Urinary bladder (tissue), 4 donors: ENCODE data around the gene RBM33. TPM values are rescaled to one million over a fixed set of nuclear protein-coding genes. Genes with fewer than 3 reads are reported as not detected.
"Not testable (repeated sequence)": the region's sequence is repeated elsewhere in the genome, so short reads cannot be mapped to it uniquely, and the experiment has no call there.

ENCODE experiments used
- DNase-seq: peaks from one replicate; pipeline ENCODE4 v3.0.0-alpha.2; 2015; ENCODE audit errors: extremely low spot score
- H3K27ac ChIP-seq: one replicate; pipeline ENCODE4 v1.5.1; 2013; ENCODE audit warnings: low read depth, mild to moderate bottlenecking, moderate library complexity
- H3K36me3 ChIP-seq: one replicate; pipeline ENCODE4 v1.6.1; 2013; ENCODE audit warnings: mild to moderate bottlenecking, moderate library complexity; ENCODE audit not compliant: insufficient read depth
- H3K4me1 ChIP-seq: one replicate; pipeline ENCODE4 v1.6.1; 2013; ENCODE audit warnings: mild to moderate bottlenecking, moderate library complexity; ENCODE audit not compliant: insufficient read depth
- H3K4me3 ChIP-seq: one replicate; pipeline ENCODE4 v1.5.1; 2013; ENCODE audit warnings: low read depth, low read length
- WGBS: extraction: QIAGEN DNeasy Blood & Tissue Kit; methylation state at CpG from one replicate; pipeline ENCODE4 v1.1.7; 2013; 5-methylcytosine and 5-hydroxymethylcytosine counted together
- polyA plus RNA-seq: library from polyadenylated mRNA; stranded (reverse); fragments of 200-250 nt; gene quantifications from one replicate; pipeline ENCODE4 v1.2.3, GENCODE V29; 2013
- total RNA-seq: library from RNA; depleted of rRNA; stranded (reverse); fragments of >200 nt; gene quantifications from one replicate; pipeline ENCODE4 v1.2.3, GENCODE V29; 2014
- donor health status: healthy with polysubstance abuse.
- donor health status: healthy.

RBM33 gene
- total and polyA plus RNA-seq, 2 donors, result 15.6 to 49.2 TPM

DNA sequence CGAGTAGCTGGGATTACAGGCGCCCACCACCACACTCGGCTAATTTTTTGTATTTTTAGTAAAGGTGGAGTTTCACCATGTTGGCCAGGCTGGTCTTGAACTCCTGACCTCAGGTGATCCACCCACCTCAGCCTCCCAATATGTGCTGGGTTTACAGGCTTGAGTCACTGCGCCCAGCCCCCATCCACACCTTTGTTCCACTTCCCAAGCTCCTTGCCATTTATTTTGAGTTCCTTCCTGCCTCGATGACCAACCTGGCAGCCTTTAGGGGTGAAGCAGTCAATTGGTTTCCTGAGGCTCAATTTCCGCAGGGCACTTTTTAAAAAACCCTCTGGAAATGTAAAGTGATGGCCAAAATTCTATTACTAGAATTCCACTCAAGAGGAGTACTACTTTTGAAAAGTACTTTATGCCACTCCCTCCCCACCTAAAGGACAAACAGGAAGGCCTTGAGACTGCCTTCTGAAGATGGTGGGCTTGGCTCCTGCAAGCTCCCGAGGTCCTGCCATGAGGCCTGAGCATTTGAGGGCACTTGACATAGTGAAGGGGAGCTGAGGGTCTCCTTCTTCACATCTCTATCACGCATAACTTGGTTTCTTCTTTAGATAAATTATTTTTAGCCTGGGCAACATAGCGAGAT lies 32.5 kb upstream of the RBM33 start:
- 88% methylated on average over 9 of the region's 9 CpGs for WGBS
- no peaks in the 10 kb centered on the region for H3K36me3 ChIP-seq

DNA sequence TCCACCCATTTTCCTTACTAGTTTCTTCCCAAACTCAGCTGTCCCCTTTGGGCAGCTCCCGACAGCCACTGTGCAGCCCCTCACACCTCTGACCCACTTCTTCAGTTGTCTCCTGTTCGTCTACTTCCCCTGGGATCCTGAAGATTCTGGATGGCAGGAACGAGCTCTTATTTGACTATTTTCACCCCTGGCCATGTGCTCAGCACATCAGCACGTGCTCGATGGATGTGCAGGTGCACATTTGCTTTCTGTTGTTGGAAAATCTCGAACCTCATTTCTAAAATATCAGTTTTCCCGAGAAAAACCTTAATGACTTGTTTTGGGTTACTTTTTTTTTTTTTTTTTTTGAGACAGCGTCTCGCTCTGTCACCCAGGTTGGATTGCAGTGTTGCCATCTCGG lies 31.8 kb upstream of the RBM33 start:
- H3K36me3 ChIP-seq, result no peaks in the 10 kb centered on the region
- no peaks in the 10 kb centered on the region for H3K4me1 ChIP-seq
- DNase-seq, result no peak
- H3K27ac ChIP-seq, result no peak overlapping the region
- WGBS, result 74% methylated on average over 10 of the region's 10 CpGs
- H3K4me3 ChIP-seq, result no peak overlapping the region

More for the DNA sequence above, 32.5 kb upstream of the RBM33 start:
- Histone ChIP-seq H3K27ac (no peak overlapping the region), H3K4me3 (no peak overlapping the region), H3K4me1 (no peaks in the 10 kb centered on the region)
- no peak for DNase-seq

DNA sequence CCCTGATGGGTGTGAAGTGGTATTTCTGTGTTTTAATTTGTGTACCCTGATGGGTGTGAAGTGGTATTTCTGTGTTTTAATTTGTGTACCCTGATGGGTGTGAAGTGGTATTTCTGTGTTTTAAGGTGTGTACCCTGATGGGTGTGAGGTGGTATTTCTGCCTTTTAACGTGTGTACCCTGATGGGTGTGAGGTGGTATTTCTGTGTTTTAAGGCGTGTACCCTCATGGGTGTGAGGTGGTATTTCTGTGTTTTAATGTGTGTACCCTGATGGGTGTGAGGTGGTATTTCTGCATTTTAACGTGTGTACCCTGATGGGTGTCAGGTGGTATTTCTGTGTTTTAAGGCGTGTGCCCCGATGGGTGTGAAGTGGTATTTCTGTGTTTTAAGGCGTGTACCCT lies 29.4 kb upstream of the RBM33 start:
- H3K4me3 ChIP-seq, H3K27ac ChIP-seq, DNase-seq, H3K4me1 ChIP-seq, H3K36me3 ChIP-seq: not testable (repeated sequence)
- 98% methylated on average over 6 of the region's 6 CpGs for WGBS

DNA sequence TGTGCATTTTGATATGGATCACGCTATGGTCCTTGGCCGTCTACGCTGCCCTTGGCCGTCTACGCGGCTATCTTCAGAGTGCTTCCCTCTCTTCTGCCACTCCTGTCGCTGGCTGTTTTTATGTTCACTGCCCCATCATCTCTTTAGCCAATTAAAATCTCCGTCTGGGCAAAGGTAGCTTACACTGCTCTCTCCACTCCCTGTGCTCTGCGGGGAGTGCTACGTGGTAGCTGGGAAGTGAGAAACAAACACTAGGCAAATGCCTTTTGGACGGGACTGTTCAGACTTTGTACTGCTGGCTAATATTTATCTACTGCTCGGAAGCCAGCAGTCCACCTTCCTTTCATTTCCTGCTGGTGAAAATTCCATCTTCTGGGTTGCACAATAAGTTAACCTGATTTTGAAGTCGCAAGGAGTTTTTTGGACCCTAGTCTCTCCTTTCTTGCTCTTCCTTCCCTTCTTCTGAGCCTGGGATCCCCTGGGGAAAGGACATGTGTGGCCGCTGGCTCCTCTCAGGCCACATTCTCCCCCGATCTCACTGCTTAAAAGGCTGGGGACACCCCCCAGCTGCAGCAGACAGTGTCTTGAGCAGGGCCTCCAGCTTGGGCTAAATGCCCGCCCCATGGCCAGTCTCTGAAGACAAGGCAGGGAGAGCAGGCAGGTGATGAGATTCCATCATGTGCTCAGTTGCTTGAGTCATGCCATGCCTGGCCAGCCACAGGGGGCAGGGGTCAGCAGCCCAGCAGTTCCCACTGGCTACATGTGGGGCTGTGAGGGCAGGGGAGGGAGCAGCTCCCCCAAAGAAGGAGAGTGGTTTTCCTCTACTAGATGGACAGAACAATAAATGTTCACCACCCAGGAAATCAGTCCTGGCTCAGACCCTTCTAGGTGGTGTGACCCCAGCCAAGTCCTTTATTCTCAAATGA lies 25.5 kb upstream of the RBM33 start:
- DNase-seq, result no peak
- 70% methylated on average over 16 of the region's 16 CpGs for WGBS
- no peak overlapping the region for H3K27ac ChIP-seq
- no peak overlapping the region for H3K4me3 ChIP-seq
- no peaks in the 10 kb centered on the region for H3K4me1 ChIP-seq
- no peaks in the 10 kb centered on the region for H3K36me3 ChIP-seq

DNA sequence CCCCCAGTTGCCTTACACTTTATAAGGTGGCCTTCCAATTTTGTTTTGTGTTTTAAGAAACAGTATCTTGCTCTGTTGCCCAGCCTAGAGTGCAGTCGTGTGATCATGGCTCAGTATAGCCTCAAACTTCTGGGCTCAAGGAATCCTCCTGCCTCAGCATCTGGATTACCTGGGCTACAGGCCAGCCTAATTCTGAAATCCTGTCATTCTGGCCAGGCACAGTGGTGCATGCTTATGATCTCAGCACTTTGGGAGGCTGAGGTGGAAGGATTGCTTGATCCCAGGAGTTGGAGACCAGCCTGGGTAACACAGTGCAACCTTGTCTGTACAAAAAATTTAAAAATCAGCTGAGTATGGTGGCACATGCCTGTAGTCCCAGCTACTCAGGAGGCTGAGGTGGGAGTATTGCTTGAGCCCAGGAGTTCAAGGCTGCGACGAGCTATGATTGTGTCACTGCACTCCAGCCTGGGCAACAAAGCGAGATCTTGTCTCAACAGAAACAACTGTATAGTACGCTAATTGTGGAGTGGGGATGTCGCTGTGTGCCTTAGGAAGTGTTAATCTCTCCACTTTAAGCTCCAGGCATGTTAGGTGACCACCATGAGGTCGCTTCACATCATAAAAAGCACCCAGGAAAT lies 24.7 kb upstream of the RBM33 start:
- WGBS, result 80% methylated on average over 7 of the region's 7 CpGs
- Histone ChIP-seq H3K4me1 (no peaks in the 10 kb centered on the region), H3K36me3 (no peaks in the 10 kb centered on the region), H3K4me3 (no peak overlapping the region), H3K27ac (no peak overlapping the region)
- no peak for DNase-seq

DNA sequence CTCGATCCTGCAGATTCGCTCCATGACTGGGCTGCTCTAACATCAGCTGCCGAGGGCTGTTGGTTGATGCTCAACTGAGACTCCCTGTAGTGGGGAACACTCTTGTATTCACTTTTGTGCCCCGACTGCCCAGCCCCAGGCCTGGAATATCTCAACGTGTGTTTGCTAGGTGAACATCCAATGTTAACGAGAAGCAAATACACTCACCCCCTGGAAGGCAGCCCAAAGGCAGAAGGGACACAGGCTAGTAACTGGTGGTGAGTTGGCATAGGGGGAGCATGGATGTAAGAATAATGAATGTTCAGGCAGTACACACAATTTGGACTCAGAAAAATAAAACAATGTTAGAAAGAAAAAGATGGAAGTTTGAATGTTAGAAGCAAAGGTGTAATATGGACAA lies 24.0 kb upstream of the RBM33 start:
- 71% methylated on average over 6 of the region's 6 CpGs for WGBS
- DNase-seq, result no peak
- no peak overlapping the region for H3K4me3 ChIP-seq
- H3K27ac ChIP-seq, result no peak overlapping the region
- no peaks in the 10 kb centered on the region for H3K4me1 ChIP-seq
- H3K36me3 ChIP-seq, result no peaks in the 10 kb centered on the region

DNA sequence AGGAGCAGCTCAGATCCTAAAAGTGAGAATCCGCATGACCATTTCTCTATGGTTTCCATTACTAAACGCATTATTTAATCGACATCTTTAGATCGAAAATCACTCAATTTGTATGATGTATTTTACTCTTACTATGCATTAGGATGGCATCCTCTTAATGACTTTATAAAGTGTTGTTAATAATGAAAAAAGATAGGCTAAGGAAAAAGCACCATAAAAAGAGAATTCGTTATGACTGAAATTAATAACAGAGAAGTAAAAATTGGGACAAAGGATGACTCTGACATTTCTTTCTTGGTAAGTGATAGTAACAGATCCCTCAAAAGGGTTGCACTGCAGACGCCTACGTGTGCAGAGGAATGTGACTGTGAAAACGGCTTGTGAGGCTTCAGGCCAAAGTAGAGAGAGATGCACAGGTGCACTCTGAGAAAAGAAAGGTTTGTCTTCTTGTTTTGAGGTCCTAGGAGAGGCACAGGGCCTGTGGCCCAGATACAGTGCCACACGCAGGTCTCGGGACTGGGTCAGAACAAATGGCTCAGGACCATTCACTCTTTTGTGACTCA lies 23.0 kb upstream of the RBM33 start:
- 75% methylated on average over 10 of the region's 10 CpGs for WGBS
- DNase-seq, result no peak
- Histone ChIP-seq H3K36me3 (no peaks in the 10 kb centered on the region), H3K4me3 (no peak overlapping the region), H3K4me1 (no peaks in the 10 kb centered on the region), H3K27ac (no peak overlapping the region)

DNA sequence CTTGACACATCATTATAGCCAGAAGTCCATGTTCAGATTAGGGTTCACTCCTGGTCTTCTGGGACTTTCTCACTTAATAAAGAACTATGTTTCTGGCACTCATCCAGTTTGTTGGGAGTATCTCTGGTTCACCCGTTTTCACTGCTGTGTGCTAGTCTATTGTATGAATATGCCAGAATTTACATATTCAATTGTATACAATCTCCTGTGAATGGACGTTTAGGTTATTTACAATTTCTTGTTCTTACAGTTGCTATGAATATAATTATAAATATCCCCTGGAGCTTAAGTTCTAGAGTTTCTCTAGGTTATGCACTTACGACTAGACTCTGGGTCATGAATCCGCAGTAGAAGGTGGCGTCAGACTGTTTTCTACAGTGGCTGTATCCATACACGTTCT lies 20.0 kb upstream of the RBM33 start:
- no peak overlapping the region for H3K4me3 ChIP-seq
- no peaks in the 10 kb centered on the region for H3K4me1 ChIP-seq
- DNase-seq, result no peak
- H3K27ac ChIP-seq, result no peak overlapping the region
- WGBS, result 76% methylated on average over 6 of the region's 6 CpGs
- no peaks in the 10 kb centered on the region for H3K36me3 ChIP-seq

DNA sequence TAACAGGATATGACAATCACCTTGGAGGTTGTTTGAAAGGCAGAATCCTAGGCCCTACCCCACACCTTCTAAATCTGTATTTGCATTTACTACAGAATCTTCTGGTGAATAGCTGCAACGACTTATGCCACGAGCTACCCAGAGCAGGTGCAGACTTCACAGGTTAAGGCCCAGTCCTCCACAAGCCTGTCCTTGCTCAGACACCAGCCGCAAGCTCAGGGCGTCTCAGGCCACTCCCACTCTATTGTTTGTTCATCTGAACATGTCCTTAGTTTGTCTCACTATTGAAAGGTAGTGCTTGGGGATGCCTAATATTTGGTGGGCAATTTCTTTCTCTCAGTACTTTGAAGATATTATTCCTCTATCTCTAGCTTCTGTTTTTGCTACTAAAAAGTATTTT lies 18.9 kb upstream of the RBM33 start:
- WGBS, result 77% methylated on average over 4 of the region's 4 CpGs
- no peaks in the 10 kb centered on the region for H3K4me1 ChIP-seq

DNA sequence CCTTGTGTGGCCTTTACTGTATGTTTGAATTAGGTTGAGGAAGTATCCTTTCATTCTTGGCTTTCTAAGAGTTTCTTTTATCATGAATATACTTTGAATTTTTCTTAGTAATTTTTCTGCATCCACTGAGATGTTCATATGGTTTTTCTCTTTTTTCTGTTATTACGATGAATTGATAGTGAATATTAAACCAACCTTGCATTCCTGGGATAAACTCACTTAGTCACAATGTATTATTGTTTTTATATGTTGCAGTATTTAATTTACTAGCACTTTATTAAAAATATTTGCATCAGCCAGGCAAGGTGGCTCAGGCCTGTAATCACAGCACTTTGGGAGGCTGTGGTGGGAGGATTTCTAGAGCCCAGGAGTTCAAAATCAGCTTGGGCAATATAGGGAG lies 15.3 kb upstream of the RBM33 start:
- H3K4me1 ChIP-seq, result no peaks in the 10 kb centered on the region
- no peak for DNase-seq
- no peaks in the 10 kb centered on the region for H3K36me3 ChIP-seq
- H3K27ac ChIP-seq, result no peak overlapping the region
- WGBS, result 96% methylated on average over 1 of the region's 1 CpG
- H3K4me3 ChIP-seq, result no peak overlapping the region

More for the DNA sequence above, 18.9 kb upstream of the RBM33 start:
- no peak for DNase-seq
- no peaks in the 10 kb centered on the region for H3K36me3 ChIP-seq
- no peak overlapping the region for H3K4me3 ChIP-seq
- H3K27ac ChIP-seq, result no peak overlapping the region

DNA sequence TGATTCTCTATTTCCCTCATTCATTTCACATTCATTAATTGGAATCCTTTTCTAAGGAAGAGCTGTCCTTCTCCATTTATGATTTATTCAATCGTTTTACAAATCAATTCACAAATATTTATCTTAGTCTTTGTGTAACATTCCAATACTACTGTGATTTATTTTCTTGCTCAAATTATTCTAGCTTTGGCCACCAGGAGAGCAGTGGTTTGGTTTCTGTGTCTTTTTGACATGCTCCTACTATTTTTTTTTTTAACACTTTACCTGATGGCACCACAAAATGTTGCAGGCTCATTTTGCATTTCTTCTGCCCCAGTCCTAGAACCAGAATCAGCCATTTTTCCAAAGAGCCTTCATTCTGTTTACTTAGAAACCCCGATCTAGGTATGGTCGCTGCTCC lies 13.3 kb upstream of the RBM33 start:
- H3K4me3 ChIP-seq, result no peak overlapping the region
- H3K36me3 ChIP-seq, result no peaks in the 10 kb centered on the region
- H3K4me1 ChIP-seq, result no peaks in the 10 kb centered on the region
- WGBS, result 86% methylated on average over 3 of the region's 3 CpGs
- DNase-seq, result no peak
- no peak overlapping the region for H3K27ac ChIP-seq

DNA sequence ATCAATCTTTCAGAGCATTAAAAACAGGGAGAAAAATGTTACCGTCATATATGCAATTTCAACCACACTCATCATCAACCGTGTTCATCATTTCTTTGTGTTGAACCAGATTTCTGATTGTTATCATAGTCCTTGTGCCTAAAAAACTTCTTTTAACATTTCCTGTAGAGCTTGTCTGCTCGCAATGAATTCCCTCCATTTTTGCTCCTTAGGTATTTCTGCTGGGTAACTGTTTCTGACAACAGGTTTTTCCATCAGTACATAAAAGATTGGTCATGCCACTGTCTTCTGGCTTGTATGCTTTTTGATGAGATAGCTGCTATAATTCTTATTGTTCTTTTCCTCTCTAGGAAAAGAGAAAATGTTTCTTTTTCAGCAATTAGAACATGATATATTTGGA lies 8.6 kb upstream of the RBM33 start:
- 76% methylated on average over 3 of the region's 3 CpGs for WGBS

DNA sequence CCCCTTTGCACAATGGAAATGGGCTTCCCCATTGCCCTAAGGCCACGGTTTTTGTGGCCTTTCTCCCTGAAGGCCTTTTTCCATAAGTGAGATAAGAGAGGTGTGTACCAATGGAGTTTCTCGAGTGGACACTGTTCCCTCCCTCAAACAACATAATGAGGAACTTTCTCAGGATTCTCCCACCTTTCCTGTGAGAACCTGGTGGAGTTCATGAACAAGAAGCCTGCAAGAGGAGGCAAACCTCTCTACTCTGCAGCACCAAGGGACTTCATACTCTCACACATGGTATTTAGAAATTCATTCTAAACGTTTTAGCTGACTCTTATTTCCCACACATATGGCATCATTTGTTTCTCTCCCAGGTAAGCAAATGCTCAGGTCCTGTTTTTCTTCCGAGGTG lies 7.3 kb upstream of the RBM33 start:
- 80% methylated on average over 4 of the region's 4 CpGs for WGBS
- no peaks in the 10 kb centered on the region for H3K36me3 ChIP-seq
- no peaks in the 10 kb centered on the region for H3K4me1 ChIP-seq
- H3K27ac ChIP-seq, result no peak overlapping the region
- H3K4me3 ChIP-seq, result no peak overlapping the region
- DNase-seq, result no peak

More for the DNA sequence above, 8.6 kb upstream of the RBM33 start:
- DNase-seq, result no peak
- Histone ChIP-seq H3K4me3 (no peak overlapping the region), H3K27ac (no peak overlapping the region), H3K4me1 (no peaks in the 10 kb centered on the region), H3K36me3 (no peaks in the 10 kb centered on the region)
